Measurements from ENCODE around the gene REEP3.

REEP3 gene

DNA sequence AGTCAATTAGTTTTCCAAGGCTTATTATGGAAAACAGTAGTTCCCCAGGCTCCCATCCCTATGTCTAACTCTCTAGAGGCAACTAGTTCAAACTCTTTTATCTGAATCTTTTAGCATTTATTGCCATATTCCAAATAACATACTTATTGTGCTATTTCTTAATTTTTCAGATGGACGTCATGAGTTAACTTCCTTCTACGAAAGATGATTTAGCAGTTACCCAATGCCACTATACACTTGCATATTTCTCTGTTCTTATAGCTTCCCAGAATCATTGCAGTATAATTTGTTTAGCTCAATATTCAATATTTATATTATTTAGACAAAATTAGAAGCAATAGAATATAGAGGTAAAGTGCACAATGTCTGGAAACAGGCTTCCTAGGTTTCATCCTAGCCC is 52.8 kb downstream of the REEP3 start (continued):
- TF ChIP-seq PRDM6 (tag by site-specific recombination; IDR thresholded peaks at IDR 0.05) = no peak
- no peak for TF ChIP-seq SETDB1 (IDR thresholded peaks at IDR 0.05; ENCODE audit: insufficient read length, low read length)

- TF ChIP-seq ZNF121 (tag by site-specific recombination; IDR thresholded peaks at IDR 0.05) (no peak), ZNF140 (tag by site-specific recombination; IDR thresholded peaks at IDR 0.05) (no peak), RBAK (tag by site-specific recombination; IDR thresholded peaks at IDR 0.05) (no peak), ZNF501 (tag by site-specific recombination; IDR thresholded peaks at IDR 0.05) (no peak), KLF7 (tag by site-specific recombination; IDR thresholded peaks at IDR 0.05; ENCODE audit: borderline replicate concordance) (no peak), ZNF362 (tag by site-specific recombination; IDR thresholded peaks at IDR 0.05) (no peak)
- TF ChIP-seq, protein P1, sequence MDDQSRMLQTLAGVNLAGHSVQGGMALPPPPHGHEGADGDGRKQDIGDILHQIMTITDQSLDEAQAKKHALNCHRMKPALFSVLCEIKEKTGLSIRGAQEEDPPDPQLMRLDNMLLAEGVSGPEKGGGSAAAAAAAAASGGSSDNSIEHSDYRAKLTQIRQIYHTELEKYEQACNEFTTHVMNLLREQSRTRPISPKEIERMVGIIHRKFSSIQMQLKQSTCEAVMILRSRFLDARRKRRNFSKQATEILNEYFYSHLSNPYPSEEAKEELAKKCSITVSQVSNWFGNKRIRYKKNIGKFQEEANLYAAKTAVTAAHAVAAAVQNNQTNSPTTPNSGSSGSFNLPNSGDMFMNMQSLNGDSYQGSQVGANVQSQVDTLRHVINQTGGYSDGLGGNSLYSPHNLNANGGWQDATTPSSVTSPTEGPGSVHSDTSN (CRISPR knock-in tag; IDR thresholded peaks at IDR 0.05) = no peak
- H3K4me3 ChIP-seq (ENCODE audit: low read depth, low read length) = no peak overlapping the region
- ChIA-PET CTCF (no interaction called here), POLR2A (no interaction called here)
- H3K27ac ChIP-seq (ENCODE audit: extremely low read depth, low read depth, low read length) = no peak overlapping the region
- no peaks in the 10 kb centered on the region for H3K9me3 ChIP-seq (ENCODE audit: control insufficient read depth, insufficient read depth, low read depth, low read length)
- peaks cover 4 to 10% of the 10 kb centered on the region in 2 experiments; a peak in 1 of 3 replicates for H3K36me3 ChIP-seq (ENCODE audit: control insufficient read depth in 2 of 2, insufficient read depth in 1 of 2, low read length in 2 of 2)
- H3K4me1 ChIP-seq (ENCODE audit: control insufficient read depth, insufficient read depth, low read length) = peaks cover 20% of the 10 kb centered on the region
These were observed 55.3 kb downstream of the REEP3 start for GRCh38 chr10:63576501-63576900.

GRCh38 chr10:63578501-63578900 is 57.3 kb downstream of the REEP3 start:
- peaks cover 4 to 10% of the 10 kb centered on the region in 2 experiments; a peak in 1 of 3 replicates for H3K36me3 ChIP-seq (ENCODE audit: control insufficient read depth in 2 of 2, insufficient read depth in 1 of 2, low read length in 2 of 2)
- H3K27ac ChIP-seq (ENCODE audit: extremely low read depth, low read depth, low read length) = no peak overlapping the region
- ChIA-PET POLR2A (no interaction called here), CTCF (no interaction called here)
- no peak overlapping the region for H3K4me3 ChIP-seq (ENCODE audit: low read depth, low read length)
- peaks cover 11% of the 10 kb centered on the region for H3K4me1 ChIP-seq (ENCODE audit: control insufficient read depth, insufficient read depth, low read length)
- H3K9me3 ChIP-seq (ENCODE audit: control insufficient read depth, insufficient read depth, low read depth, low read length) = no peaks in the 10 kb centered on the region
- TF ChIP-seq ZNF548 (tag by site-specific recombination; IDR thresholded peaks at IDR 0.05) = no peak
- TF ChIP-seq, protein P2, sequence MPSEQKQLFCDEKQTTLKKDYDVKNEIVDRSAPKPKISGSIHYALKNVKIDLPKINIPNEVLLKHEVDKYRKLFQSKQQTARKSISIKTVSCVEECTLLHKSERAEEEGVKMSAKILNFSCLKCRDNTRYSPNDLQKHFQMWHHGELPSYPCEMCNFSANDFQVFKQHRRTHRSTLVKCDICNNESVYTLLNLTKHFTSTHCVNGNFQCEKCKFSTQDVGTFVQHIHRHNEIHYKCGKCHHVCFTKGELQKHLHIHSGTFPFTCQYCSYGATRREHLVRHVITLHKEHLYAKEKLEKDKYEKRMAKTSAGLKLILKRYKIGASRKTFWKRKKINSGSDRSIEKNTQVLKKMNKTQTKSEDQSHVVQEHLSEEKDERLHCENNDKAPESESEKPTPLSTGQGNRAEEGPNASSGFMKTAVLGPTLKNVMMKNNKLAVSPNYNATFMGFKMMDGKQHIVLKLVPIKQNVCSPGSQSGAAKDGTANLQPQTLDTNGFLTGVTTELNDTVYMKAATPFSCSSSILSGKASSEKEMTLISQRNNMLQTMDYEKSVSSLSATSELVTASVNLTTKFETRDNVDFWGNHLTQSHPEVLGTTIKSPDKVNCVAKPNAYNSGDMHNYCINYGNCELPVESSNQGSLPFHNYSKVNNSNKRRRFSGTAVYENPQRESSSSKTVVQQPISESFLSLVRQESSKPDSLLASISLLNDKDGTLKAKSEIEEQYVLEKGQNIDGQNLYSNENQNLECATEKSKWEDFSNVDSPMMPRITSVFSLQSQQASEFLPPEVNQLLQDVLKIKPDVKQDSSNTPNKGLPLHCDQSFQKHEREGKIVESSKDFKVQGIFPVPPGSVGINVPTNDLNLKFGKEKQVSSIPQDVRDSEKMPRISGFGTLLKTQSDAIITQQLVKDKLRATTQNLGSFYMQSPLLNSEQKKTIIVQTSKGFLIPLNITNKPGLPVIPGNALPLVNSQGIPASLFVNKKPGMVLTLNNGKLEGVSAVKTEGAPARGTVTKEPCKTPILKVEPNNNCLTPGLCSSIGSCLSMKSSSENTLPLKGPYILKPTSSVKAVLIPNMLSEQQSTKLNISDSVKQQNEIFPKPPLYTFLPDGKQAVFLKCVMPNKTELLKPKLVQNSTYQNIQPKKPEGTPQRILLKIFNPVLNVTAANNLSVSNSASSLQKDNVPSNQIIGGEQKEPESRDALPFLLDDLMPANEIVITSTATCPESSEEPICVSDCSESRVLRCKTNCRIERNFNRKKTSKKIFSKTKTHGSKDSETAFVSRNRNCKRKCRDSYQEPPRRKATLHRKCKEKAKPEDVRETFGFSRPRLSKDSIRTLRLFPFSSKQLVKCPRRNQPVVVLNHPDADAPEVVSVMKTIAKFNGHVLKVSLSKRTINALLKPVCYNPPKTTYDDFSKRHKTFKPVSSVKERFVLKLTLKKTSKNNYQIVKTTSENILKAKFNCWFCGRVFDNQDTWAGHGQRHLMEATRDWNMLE (tag by site-specific recombination; conservative IDR thresholded peaks at IDR 0.05; ENCODE audit: low read depth) = no peak
- TF ChIP-seq, protein P3, sequence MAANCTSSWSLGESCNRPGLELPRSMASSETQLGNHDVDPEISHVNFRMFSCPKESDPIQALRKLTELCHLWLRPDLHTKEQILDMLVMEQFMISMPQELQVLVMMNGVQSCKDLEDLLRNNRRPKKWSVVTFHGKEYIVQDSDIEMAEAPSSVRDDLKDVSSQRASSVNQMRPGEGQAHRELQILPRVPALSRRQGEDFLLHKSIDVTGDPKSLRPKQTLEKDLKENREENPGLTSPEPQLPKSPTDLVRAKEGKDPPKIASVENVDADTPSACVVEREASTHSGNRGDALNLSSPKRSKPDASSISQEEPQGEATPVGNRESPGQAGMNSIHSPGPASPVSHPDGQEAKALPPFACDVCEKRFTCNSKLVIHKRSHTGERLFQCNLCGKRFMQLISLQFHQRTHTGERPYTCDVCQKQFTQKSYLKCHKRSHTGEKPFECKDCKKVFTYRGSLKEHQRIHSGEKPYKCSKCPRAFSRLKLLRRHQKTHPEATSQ (tag by site-specific recombination; IDR thresholded peaks at IDR 0.05) = no peak
- no peak for TF ChIP-seq ZNF571 (tag by site-specific recombination; IDR thresholded peaks at IDR 0.05)
- no peak for TF ChIP-seq REST (tag by site-specific recombination; IDR thresholded peaks at IDR 0.05)
- no peak for TF ChIP-seq KLF17 (tag by site-specific recombination; IDR thresholded peaks at IDR 0.05)
- TF ChIP-seq OVOL3 (tag by site-specific recombination; IDR thresholded peaks at IDR 0.05) = no peak
